Measurements from ENCODE around the gene TRIM2.

TRIM2 gene

DNA sequence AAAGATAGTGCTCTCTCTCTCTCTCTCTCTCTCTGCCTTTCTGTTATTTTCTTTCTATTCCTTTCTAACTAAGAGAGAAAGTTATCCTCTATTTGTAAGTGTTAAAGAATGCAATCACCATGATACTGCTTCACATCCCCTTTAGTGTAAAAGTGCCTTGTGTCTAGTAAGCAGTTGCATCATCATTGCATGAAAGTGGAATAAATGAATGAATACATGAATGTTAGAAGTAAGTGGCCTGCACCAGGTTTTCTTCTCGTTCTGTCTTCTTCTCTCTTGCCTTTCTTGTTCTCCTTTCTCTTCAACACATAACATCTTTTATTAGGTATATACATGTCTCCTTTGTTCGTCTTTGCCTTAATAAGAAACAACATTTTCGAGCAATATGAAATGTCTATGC is 35.2 kb downstream of the TRIM2 start:
- H3K4me1 ChIP-seq (ENCODE audit: low read depth, poor library complexity, severe bottlenecking) = no peaks in the 10 kb centered on the region
- H3K79me2 ChIP-seq (ENCODE audit: insufficient read depth, low read depth) = no peaks in the 10 kb centered on the region
- no peak overlapping the region for H2AFZ ChIP-seq (ENCODE audit: low read depth)
- TF ChIP-seq, protein P1, sequence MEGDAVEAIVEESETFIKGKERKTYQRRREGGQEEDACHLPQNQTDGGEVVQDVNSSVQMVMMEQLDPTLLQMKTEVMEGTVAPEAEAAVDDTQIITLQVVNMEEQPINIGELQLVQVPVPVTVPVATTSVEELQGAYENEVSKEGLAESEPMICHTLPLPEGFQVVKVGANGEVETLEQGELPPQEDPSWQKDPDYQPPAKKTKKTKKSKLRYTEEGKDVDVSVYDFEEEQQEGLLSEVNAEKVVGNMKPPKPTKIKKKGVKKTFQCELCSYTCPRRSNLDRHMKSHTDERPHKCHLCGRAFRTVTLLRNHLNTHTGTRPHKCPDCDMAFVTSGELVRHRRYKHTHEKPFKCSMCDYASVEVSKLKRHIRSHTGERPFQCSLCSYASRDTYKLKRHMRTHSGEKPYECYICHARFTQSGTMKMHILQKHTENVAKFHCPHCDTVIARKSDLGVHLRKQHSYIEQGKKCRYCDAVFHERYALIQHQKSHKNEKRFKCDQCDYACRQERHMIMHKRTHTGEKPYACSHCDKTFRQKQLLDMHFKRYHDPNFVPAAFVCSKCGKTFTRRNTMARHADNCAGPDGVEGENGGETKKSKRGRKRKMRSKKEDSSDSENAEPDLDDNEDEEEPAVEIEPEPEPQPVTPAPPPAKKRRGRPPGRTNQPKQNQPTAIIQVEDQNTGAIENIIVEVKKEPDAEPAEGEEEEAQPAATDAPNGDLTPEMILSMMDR (conservative IDR thresholded peaks at IDR 0.05; ENCODE audit: low read depth, low read length) = no peak
- no peaks in the 10 kb centered on the region for H3K36me3 ChIP-seq (ENCODE audit: insufficient read depth)
- H4K20me1 ChIP-seq (ENCODE audit: insufficient read depth) = no peaks in the 10 kb centered on the region
- no peak overlapping the region for H3K4me3 ChIP-seq (IDR thresholded peaks at IDR 0.05; ENCODE audit: insufficient read depth, low read depth, low read length)
- no peak overlapping the region for H3K4me2 ChIP-seq
- no peaks in the 10 kb centered on the region for H3K27me3 ChIP-seq (ENCODE audit: insufficient read depth, low read depth)
- no peak overlapping the region for H3K27ac ChIP-seq
- no peak overlapping the region for H3K9ac ChIP-seq

DNA sequence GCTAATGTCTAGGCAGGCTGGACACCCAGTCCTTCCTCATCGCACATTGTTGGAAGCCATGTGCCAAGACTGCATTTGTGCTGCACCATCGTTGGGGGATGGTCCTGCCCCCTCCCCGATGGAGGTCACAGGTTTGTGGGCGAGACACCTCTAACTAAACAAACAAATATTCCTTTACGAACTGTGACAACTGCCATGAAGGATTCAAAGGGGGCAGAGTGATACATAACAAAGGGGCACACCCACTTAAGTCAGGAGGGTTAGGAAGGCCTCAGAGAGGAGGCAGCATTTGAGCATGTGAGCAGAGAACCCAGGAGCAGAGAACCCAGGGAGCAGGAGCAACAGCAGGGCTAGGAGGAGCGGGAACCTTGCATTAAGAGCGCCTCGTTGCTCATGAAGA is 37.1 kb downstream of the TRIM2 start:
- Histone ChIP-seq H3K27me3 (ENCODE audit: insufficient read depth, low read depth) (no peaks in the 10 kb centered on the region), H3K9ac (no peak overlapping the region), H3K4me3 (IDR thresholded peaks at IDR 0.05; ENCODE audit: insufficient read depth, low read depth, low read length) (no peak overlapping the region), H3K36me3 (ENCODE audit: insufficient read depth) (no peaks in the 10 kb centered on the region), H2AFZ (ENCODE audit: low read depth) (no peak overlapping the region), H3K27ac (no peak overlapping the region), H3K79me2 (ENCODE audit: insufficient read depth, low read depth) (no peaks in the 10 kb centered on the region), H3K4me2 (no peak overlapping the region), H4K20me1 (ENCODE audit: insufficient read depth) (no peaks in the 10 kb centered on the region), H3K4me1 (ENCODE audit: low read depth, poor library complexity, severe bottlenecking) (no peaks in the 10 kb centered on the region)
- TF ChIP-seq, protein P1 (conservative IDR thresholded peaks at IDR 0.05; ENCODE audit: low read depth, low read length) = no peak

GRCh38 chr4:153241970-153242838 is 38.0 kb downstream of the TRIM2 start:
- Histone ChIP-seq H3K27me3 (ENCODE audit: insufficient read depth, low read depth) (no peaks in the 10 kb centered on the region), H3K27ac (no peak overlapping the region), H3K4me1 (ENCODE audit: low read depth, poor library complexity, severe bottlenecking) (no peaks in the 10 kb centered on the region), H4K20me1 (ENCODE audit: insufficient read depth) (no peaks in the 10 kb centered on the region), H3K36me3 (ENCODE audit: insufficient read depth) (no peaks in the 10 kb centered on the region), H3K4me2 (no peak overlapping the region), H2AFZ (ENCODE audit: low read depth) (no peak overlapping the region), H3K9ac (no peak overlapping the region), H3K4me3 (IDR thresholded peaks at IDR 0.05; ENCODE audit: insufficient read depth, low read depth, low read length) (no peak overlapping the region), H3K79me2 (ENCODE audit: insufficient read depth, low read depth) (no peaks in the 10 kb centered on the region)
- TF ChIP-seq, protein P1 (conservative IDR thresholded peaks at IDR 0.05; ENCODE audit: low read depth, low read length) = no peak

GRCh38 chr4:153242839-153243324 is 38.6 kb downstream of the TRIM2 start:
- Histone ChIP-seq H3K79me2 (ENCODE audit: insufficient read depth, low read depth) (no peaks in the 10 kb centered on the region), H3K27ac (no peak overlapping the region), H4K20me1 (ENCODE audit: insufficient read depth) (no peaks in the 10 kb centered on the region), H2AFZ (ENCODE audit: low read depth) (no peak overlapping the region), H3K4me3 (IDR thresholded peaks at IDR 0.05; ENCODE audit: insufficient read depth, low read depth, low read length) (no peak overlapping the region), H3K9ac (no peak overlapping the region), H3K27me3 (ENCODE audit: insufficient read depth, low read depth) (no peaks in the 10 kb centered on the region), H3K4me2 (no peak overlapping the region), H3K36me3 (ENCODE audit: insufficient read depth) (no peaks in the 10 kb centered on the region), H3K4me1 (ENCODE audit: low read depth, poor library complexity, severe bottlenecking) (no peaks in the 10 kb centered on the region)
- TF ChIP-seq, protein P1 (conservative IDR thresholded peaks at IDR 0.05; ENCODE audit: low read depth, low read length) = no peak
